OCI-LY7 (cell line): ENCODE results near the gene GPX3.

ENCODE experiments used
- CTCF ChIP-seq: fragments of 200-600 bp; sonication (generic); conservative IDR thresholded peaks from 2 replicates; pipeline ENCODE4 v1.5.1; 2014; ENCODE audit warnings: mild to moderate bottlenecking, antibody characterized with exemption, low read length, moderate library complexity, mixed read lengths
- EZH2phosphoT487 ChIP-seq: fragments of 200-600 bp; sonication (generic); IDR thresholded peaks from 2 replicates; pipeline ENCODE4 v1.6.1; 2018; ENCODE audit warnings: low read depth, borderline replicate concordance, mild to moderate bottlenecking, mixed run types, antibody characterized with exemption, low read length, moderate library complexity, mixed read lengths

GRCh38 chr5:151067632-151068432, 47.4 kb downstream of the GPX3 start:
- TF ChIP-seq CTCF: no peak
- no peak for TF ChIP-seq EZH2phosphoT487
